Measurements from ENCODE around the gene CDC45. TPM values are rescaled to one million over a fixed set of nuclear protein-coding genes. Genes with fewer than 3 reads are reported as not detected.

Gene CDC45
- total and polyA plus RNA-seq, 2 of the 13 experiments (the other 11 are each of a cell fraction or from before 2014, with no cell fraction given): 14.4 to 36.3 TPM

- TF ChIP-seq IRF1 (CRISPR knock-in tag; IDR thresholded peaks at IDR 0.05; ENCODE audit: low read depth): no peak
- no peak for TF ChIP-seq ZBTB40 (IDR thresholded peaks at IDR 0.05)
- TF ChIP-seq ZBTB40 (CRISPR knock-in tag; IDR thresholded peaks at IDR 0.05): no peak; the same call in 1 of the 2 replicates
- TF ChIP-seq, protein P1, sequence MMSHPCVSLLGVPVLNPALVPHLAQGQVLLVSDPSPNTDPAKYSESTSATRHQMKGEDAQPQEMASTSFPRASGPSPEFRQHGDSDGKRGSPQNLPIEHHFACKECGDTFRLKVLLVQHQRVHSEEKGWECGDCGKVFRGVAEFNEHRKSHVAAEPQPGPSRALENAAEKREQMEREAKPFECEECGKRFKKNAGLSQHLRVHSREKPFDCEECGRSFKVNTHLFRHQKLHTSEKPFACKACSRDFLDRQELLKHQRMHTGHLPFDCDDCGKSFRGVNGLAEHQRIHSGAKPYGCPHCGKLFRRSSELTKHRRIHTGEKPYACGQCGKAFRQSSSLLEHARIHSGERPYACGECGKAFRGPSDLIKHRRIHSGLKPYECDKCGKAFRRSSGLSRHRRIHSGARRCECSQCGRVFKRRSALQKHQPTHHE (CRISPR knock-in tag; IDR thresholded peaks at IDR 0.05; ENCODE audit: borderline replicate concordance): no peak
- peak; percentile 86 for TF ChIP-seq HMGXB3 (CRISPR knock-in tag; IDR thresholded peaks at IDR 0.05; ENCODE audit: borderline replicate concordance)
- TF ChIP-seq GATAD1 (CRISPR knock-in tag; IDR thresholded peaks at IDR 0.05): peak; percentile 90
- TF ChIP-seq NRL (CRISPR knock-in tag; IDR thresholded peaks at IDR 0.05; ENCODE audit: borderline replicate concordance): no peak
- TF ChIP-seq, protein P2, sequence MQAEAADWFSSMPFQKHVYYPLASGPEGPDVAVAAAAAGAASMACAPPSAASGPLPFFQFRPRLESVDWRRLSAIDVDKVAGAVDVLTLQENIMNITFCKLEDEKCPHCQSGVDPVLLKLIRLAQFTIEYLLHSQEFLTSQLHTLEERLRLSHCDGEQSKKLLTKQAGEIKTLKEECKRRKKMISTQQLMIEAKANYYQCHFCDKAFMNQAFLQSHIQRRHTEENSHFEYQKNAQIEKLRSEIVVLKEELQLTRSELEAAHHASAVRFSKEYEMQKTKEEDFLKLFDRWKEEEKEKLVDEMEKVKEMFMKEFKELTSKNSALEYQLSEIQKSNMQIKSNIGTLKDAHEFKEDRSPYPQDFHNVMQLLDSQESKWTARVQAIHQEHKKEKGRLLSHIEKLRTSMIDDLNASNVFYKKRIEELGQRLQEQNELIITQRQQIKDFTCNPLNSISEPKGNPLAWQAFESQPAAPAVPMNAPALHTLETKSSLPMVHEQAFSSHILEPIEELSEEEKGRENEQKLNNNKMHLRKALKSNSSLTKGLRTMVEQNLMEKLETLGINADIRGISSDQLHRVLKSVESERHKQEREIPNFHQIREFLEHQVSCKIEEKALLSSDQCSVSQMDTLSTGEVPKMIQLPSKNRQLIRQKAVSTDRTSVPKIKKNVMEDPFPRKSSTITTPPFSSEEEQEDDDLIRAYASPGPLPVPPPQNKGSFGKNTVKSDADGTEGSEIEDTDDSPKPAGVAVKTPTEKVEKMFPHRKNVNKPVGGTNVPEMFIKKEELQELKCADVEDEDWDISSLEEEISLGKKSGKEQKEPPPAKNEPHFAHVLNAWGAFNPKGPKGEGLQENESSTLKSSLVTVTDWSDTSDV (CRISPR knock-in tag; IDR thresholded peaks at IDR 0.05): peak; percentile 37
- 0 out of 2 replicates have a peak, but pooled peaks have one; percentile 86 for TF ChIP-seq ZNF101 (CRISPR knock-in tag; IDR thresholded peaks at IDR 0.05; ENCODE audit: borderline replicate concordance, low read depth)
- no peak for TF ChIP-seq ZNF382 (CRISPR knock-in tag; IDR thresholded peaks at IDR 0.05; ENCODE audit: borderline replicate concordance)
Measured at GRCh38 chr22:19431649-19432132, 48.0 kb upstream of the CDC45 start, which contains the start of gene HIRA (continued).

All from HepG2 (cell line).